K562 (cell line): ENCODE data around the gene LONRF2. TPM values are rescaled to one million over a fixed set of nuclear protein-coding genes. Genes with fewer than 3 reads are reported as not detected.

ENCODE experiments used
- ATAC-seq: fragments of 200-7000 bp; cut with Tn5 transposase; 3 replicates; pipeline ENCODE4 v1.9.1; 2020; ENCODE audit warnings: moderate library complexity
- BruUV-seq: library from RNA; stranded (reverse); fragments of 400-500 nt; replicated peaks from 2 replicates; lab custom pipeline; 2021; lab: Mats Ljungman, UMichigan
- CTCF ChIA-PET: fragments of 300-600 bp; formaldehyde crosslinking; extraction: SDS; loops from one replicate; lab custom pipeline; 2021; ENCODE audit warnings: low intra/inter-chr PET ratio; lab: Yijun Ruan, JAX
- POLR2A ChIA-PET: fragments of 300-600, 350-650 bp; sonication (Branson Sonifier 250); formaldehyde crosslinking; extraction: SDS; loops from one replicate; lab custom pipeline; 2021; ENCODE audit warnings: antibody characterized with exemption, inconsistent platforms; lab: Yijun Ruan, JAX
- DNase-seq, 4 experiments: peaks; one replicate each; pipeline versions ENCODE4 v3.0.0 to v3.0.0-alpha.2; 2011 to 2018; ENCODE audit warnings: low spot score in 3 of 4, mixed read lengths in 3 of 4; ENCODE audit errors: extremely low read depth in 1 of 4
- FAIRE-seq: peaks from 2 replicates; lab custom pipeline; 2011; peaks lifted over from hg19 to GRCh38; lab: Jason Lieb, UNC
- H2AFZ ChIP-seq: 2 replicates; pipeline ENCODE4 v1.6.0; 2011; ENCODE audit warnings: low read depth, low read length, control low read depth, inconsistent platforms
- H3K27ac ChIP-seq: fragments of 200-600 bp; 3 replicates; pipeline ENCODE4 v1.8.0; 2011; ENCODE audit warnings: low read depth, mild to moderate bottlenecking, control low read depth, inconsistent platforms, low read length, moderate library complexity, mixed read lengths; ENCODE audit errors: extremely low read depth
- H3K27me3 ChIP-seq, 2 experiments: fragments of 300-600 bp in 1 of 2; 2 replicates in 1 of 2; 3 replicates in 1 of 2; pipeline versions ENCODE4 v1.6.0 to v1.8.0; 2011; ENCODE audit warnings: inconsistent platforms in 2 of 2, low read length in 2 of 2, mild to moderate bottlenecking in 1 of 2, mixed read lengths in 1 of 2, moderate library complexity in 1 of 2; ENCODE audit not compliant: control insufficient read depth in 2 of 2, insufficient read depth in 2 of 2
- H3K36me3 ChIP-seq: fragments of 300-600 bp; 3 replicates; pipeline ENCODE4 v1.8.0; 2011; ENCODE audit warnings: mild to moderate bottlenecking, low read length, inconsistent platforms; ENCODE audit not compliant: control insufficient read depth, insufficient read depth
- H3K4me1 ChIP-seq, 2 experiments: fragments of 200-600 bp in 1 of 2; replicated peaks in 1 of 2; 2 replicates in 1 of 2; 3 replicates in 1 of 2; pipeline versions ENCODE4 v1.5.1 to v1.8.0; 2011; ENCODE audit warnings: inconsistent platforms in 2 of 2, low read length in 2 of 2, mild to moderate bottlenecking in 1 of 2, mixed read lengths in 1 of 2, moderate library complexity in 1 of 2; ENCODE audit not compliant: control insufficient read depth in 2 of 2, insufficient read depth in 2 of 2
- H3K4me2 ChIP-seq: 2 replicates; pipeline ENCODE4 v1.6.1; 2011; ENCODE audit warnings: low read length, control low read depth, inconsistent platforms, mixed read lengths; ENCODE audit not compliant: insufficient read depth
- H3K4me3 ChIP-seq: fragments of 200-600 bp; sonication (generic), shearing (Covaris generic); 2 replicates; pipeline ENCODE4 v1.5.1; 2016; ENCODE audit warnings: control low read depth, inconsistent platforms
- H3K79me2 ChIP-seq: fragments of 200-600 bp; 3 replicates; pipeline ENCODE4 v1.8.0; 2011; ENCODE audit warnings: low read length, inconsistent platforms; ENCODE audit not compliant: control insufficient read depth, insufficient read depth
- H3K9ac ChIP-seq, 2 experiments: 2 replicates each; pipeline versions ENCODE4 v1.6.0 to v1.6.1; 2011; ENCODE audit warnings: low read depth in 2 of 2, low read length in 2 of 2, control low read depth in 1 of 2, inconsistent platforms in 1 of 2, mild to moderate bottlenecking in 1 of 2, mixed read lengths in 1 of 2; ENCODE audit not compliant: insufficient read depth in 1 of 2
- H3K9me1 ChIP-seq: one replicate; pipeline ENCODE4 v1.6.0; 2011; ENCODE audit warnings: inconsistent platforms, mild to moderate bottlenecking, low read length, moderate library complexity; ENCODE audit not compliant: control insufficient read depth, insufficient read depth
- H3K9me3 ChIP-seq: replicated peaks from 2 replicates; pipeline ENCODE4 v1.5.1; 2011; ENCODE audit warnings: low read depth, low read length, inconsistent platforms; ENCODE audit not compliant: control insufficient read depth, insufficient read depth
- H4K20me1 ChIP-seq: replicated peaks from 2 replicates; pipeline ENCODE4 v1.6.1; 2011; ENCODE audit warnings: low read length, inconsistent platforms, mixed read lengths; ENCODE audit not compliant: control insufficient read depth, insufficient read depth
- ARID4B ChIP-seq: sonication (generic); formaldehyde crosslinking; IDR thresholded peaks from 2 replicates; pipeline ENCODE4 v1.8.0; 2022; ENCODE audit warnings: mild to moderate bottlenecking, missing genetic modification reagents
- CBFB ChIP-seq: sonication (generic); formaldehyde crosslinking; IDR thresholded peaks from 2 replicates; pipeline ENCODE4 v1.4.0; 2020; ENCODE audit warnings: mild to moderate bottlenecking, missing genetic modification reagents
- EHMT2 ChIP-seq: fragments of 450-650 bp; IDR thresholded peaks from 2 replicates; pipeline ENCODE4 v1.6.1; 2018; ENCODE audit warnings: antibody characterized with exemption
- HINFP ChIP-seq: fragments of 450-650 bp; conservative IDR thresholded peaks from 2 replicates; pipeline ENCODE4 v1.6.1; 2016; ENCODE audit warnings: missing genetic modification characterization, low read depth, mild to moderate bottlenecking, control low read depth, missing compliant biosample characterization
- HLTF ChIP-seq: fragments of 450-650 bp; IDR thresholded peaks from 2 replicates; pipeline ENCODE4 v1.6.1; 2016
- HOXB6 ChIP-seq: fragments of 250-450 bp; sonication (Bioruptor Pico); IDR thresholded peaks from 2 replicates; pipeline ENCODE4 v1.5.1; 2022; ENCODE audit warnings: mild to moderate bottlenecking, borderline replicate concordance
- RBBP5 ChIP-seq: fragments of 200-600 bp; sonication (generic); IDR thresholded peaks from 2 replicates; pipeline ENCODE4 v1.6.1; 2012; ENCODE audit warnings: borderline replicate concordance, mild to moderate bottlenecking, low read length, control low read depth, inconsistent platforms; ENCODE audit not compliant: insufficient read depth, poor library complexity, severe bottlenecking
- TEAD1 ChIP-seq, 2 experiments: fragments of 450-650 bp in 1 of 2; sonication (generic) in 1 of 2; formaldehyde crosslinking; IDR thresholded peaks; 2 replicates each; pipeline versions ENCODE4 v1.4.0 to v1.8.0; 2020 to 2022; ENCODE audit warnings: mild to moderate bottlenecking in 2 of 2, missing genetic modification reagents in 1 of 2
- TRIM28 ChIP-seq: fragments of 450-650 bp; IDR thresholded peaks from 2 replicates; pipeline ENCODE4 v1.6.1; 2017
- ZBTB7A ChIP-seq: IDR thresholded peaks from 2 replicates; pipeline ENCODE4 v1.6.1; 2011; ENCODE audit warnings: low read depth, mild to moderate bottlenecking, low read length, moderate library complexity, borderline replicate concordance; ENCODE audit not compliant: control insufficient read depth
- ZNF133 ChIP-seq: fragments of 250-450 bp; sonication (Bioruptor Pico); IDR thresholded peaks from 2 replicates; pipeline ENCODE4 v1.4.0; 2020; ENCODE audit warnings: mild to moderate bottlenecking
- ZNF23 ChIP-seq: fragments of 250-450 bp; sonication (Bioruptor Pico); IDR thresholded peaks from 2 replicates; pipeline ENCODE4 v1.4.0; 2020; ENCODE audit warnings: mild to moderate bottlenecking
- ZNF347 ChIP-seq: fragments of 450-650 bp; formaldehyde crosslinking; IDR thresholded peaks from 2 replicates; pipeline ENCODE4 v1.4.0; 2020; ENCODE audit warnings: low read depth, mild to moderate bottlenecking, moderate library complexity
- WGBS: fragments of 100-300 bp; shearing (Covaris generic); methylation state at CpG from one replicate; pipeline ENCODE4 v1.1.6; 2016; ENCODE audit warnings: low coverage, mixed read lengths; ENCODE audit not compliant: insufficient coverage; ENCODE audit errors: missing lambda C conversion rate; 5-methylcytosine and 5-hydroxymethylcytosine counted together
- in situ Hi-C: fragments of 300-500 bp; cut with MboI; formaldehyde crosslinking; loops from 4 replicates; pipeline ENCODE4 v1.15.0; 2018; ENCODE audit warnings: inconsistent platforms, mixed read lengths
- intact Hi-C: fragments of 100-400 bp; cut with micrococcal nuclease; formaldehyde crosslinking; loops from 2 replicates; pipeline ENCODE4 v1.14.2; 2022
- polyA plus RNA-seq, 8 experiments: library from polyadenylated mRNA; depleted of rRNA in 4 of 8; stranded (reverse) in 5 of 8; unstranded in 3 of 8; fragments of >200 nt; fragmentation: Nextera tagmentation in 2 of 8; fragmentation: Illumina TruSeq in 1 of 8; extraction: Ambion mirVana in 2 of 8; extraction: Trizol in 1 of 8; gene quantifications; 2 replicates each; pipeline versions ENCODE4 v1.2.1 to v1.2.3, GENCODE V29; 2011 to 2014; ENCODE audit warnings: inconsistent platforms in 1 of 8, missing spikeins in 1 of 8
- total RNA-seq, 7 experiments: library from RNA; depleted of rRNA in 6 of 7; stranded (reverse); fragments of >200 nt in 6 of 7; fragmentation: Illumina TruSeq in 2 of 7; extraction: Trizol in 2 of 7; gene quantifications; 2 replicates each; pipeline versions ENCODE4 v1.2.1 to v1.2.3, GENCODE V29; 2011 to 2021; ENCODE audit warnings: low replicate concordance in 1 of 7
- TF ChIP-seq, protein P1 (sequence below): conservative IDR thresholded peaks from 2 replicates; pipeline ENCODE4 v1.6.1; 2011; ENCODE audit warnings: low read depth, mild to moderate bottlenecking, low read length; ENCODE audit not compliant: control insufficient read depth

Gene LONRF2
- total and polyA plus RNA-seq, 9 of the 15 experiments (the other 6 are each of a cell fraction or from before 2014, with no cell fraction given): 0.35 to 5.0 (median 2.7) TPM

GRCh38 chr2:100235581-100235980, 86.7 kb downstream of the LONRF2 start (continued):
- no peak for TF ChIP-seq ARID4B
- TF ChIP-seq, protein P1, sequence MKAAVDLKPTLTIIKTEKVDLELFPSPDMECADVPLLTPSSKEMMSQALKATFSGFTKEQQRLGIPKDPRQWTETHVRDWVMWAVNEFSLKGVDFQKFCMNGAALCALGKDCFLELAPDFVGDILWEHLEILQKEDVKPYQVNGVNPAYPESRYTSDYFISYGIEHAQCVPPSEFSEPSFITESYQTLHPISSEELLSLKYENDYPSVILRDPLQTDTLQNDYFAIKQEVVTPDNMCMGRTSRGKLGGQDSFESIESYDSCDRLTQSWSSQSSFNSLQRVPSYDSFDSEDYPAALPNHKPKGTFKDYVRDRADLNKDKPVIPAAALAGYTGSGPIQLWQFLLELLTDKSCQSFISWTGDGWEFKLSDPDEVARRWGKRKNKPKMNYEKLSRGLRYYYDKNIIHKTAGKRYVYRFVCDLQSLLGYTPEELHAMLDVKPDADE: no peak
- no peak for TF ChIP-seq HLTF
- TF ChIP-seq ZNF133: no peak

GRCh38 chr2:100235098-100235497, 87.2 kb downstream of the LONRF2 start:
- no peak overlapping the region for H3K4me3 ChIP-seq
- ATAC-seq (no peak), DNase-seq (no peak), FAIRE-seq (no peak)
- H3K9ac ChIP-seq: no peak overlapping the region
- H3K9me3 ChIP-seq: no peaks in the 10 kb centered on the region
- no peak overlapping the region for H3K4me2 ChIP-seq
- no TSS peak for BruUV-seq
- POLR2A ChIA-PET: interaction anchor here (0.5 kb wide), 1 partner anchor 428 kb away, joined by 4 read pairs; no protein-coding TSS in a partner anchor
- in situ Hi-C loops (loop anchor here (25.0 kb wide), 1 partner anchor 523 kb away; no protein-coding TSS in a partner anchor), intact Hi-C loops (no loop called here)
- no peaks in the 10 kb centered on the region for H3K36me3 ChIP-seq
- H4K20me1 ChIP-seq: no peaks in the 10 kb centered on the region; the same call in 1 of the 2 replicates
- WGBS: 2% methylated on average over 16 of the region's 16 CpGs
- peaks cover 22 to 58% of the 10 kb centered on the region in 2 experiments; a peak in 3 of 5 replicates for H3K27me3 ChIP-seq
- H3K79me2 ChIP-seq: no peaks in the 10 kb centered on the region
- CTCF ChIA-PET: no interaction called here
- H2AFZ ChIP-seq: no peak overlapping the region
- TF ChIP-seq EHMT2: no peak
- TF ChIP-seq HOXB6 (CRISPR knock-in tag): no peak
- TF ChIP-seq TRIM28: no peak
- TF ChIP-seq RBBP5: no peak
- TF ChIP-seq ZNF347 (CRISPR knock-in tag): no peak
- no peak for TF ChIP-seq HINFP (tag)
- TF ChIP-seq ZNF23: no peak
- no peak for TF ChIP-seq ZBTB7A
- TF ChIP-seq CBFB (CRISPR knock-in tag): no peak
- no peak for TF ChIP-seq TEAD1 (CRISPR knock-in tag; IDR thresholded peaks at IDR 0.05)
- TF ChIP-seq, all 486 proteins: peak for 0
- Histone ChIP-seq H3K4me1 (no peaks in the 10 kb centered on the region), H3K27ac (no peak overlapping the region), H3K9me1 (no peaks in the 10 kb centered on the region)
